ENCODE measurements around the gene SLC15A2. TPM values are rescaled to one million over a fixed set of nuclear protein-coding genes. Genes with fewer than 3 reads are reported as not detected.

Gene SLC15A2
- polyA plus RNA-seq, 3 donors = 0.37 to 5.4 (median 0.62) TPM

DNA sequence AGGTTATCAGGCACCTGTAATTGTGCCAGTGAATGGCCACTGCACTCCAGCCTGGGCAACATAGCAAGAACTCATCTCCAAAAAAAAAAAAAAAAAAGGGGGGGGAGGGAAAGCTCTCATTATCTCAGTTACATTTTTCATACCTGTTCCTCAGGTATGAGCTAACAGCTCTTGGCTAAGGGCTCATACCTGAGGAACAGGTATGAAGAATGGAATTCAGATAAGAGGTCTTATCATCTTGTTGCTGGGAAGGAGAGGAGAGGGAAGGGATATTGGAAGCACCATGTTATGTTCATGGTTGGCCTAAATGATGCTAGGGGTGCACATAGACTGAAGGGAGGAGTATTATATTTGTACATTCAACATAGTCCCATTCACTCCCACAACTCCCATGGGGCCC lies 2.6 kb downstream of the SLC15A2 start:
- no peak for DNase-seq
- Mint-ChIP-seq H3K27ac (peak overlapping the region in 1 of 7 donors; percentile 76), H3K27me3 (ENCODE audit: low read depth in 3 of 3) (no peaks in the 10 kb centered on the region), H3K9me3 (no peaks in the 10 kb centered on the region), H3K36me3 (peaks cover 60 to 75% of the 10 kb centered on the region in 2 donors), H3K4me1 (no peaks in the 10 kb centered on the region), H3K4me3 (no peak overlapping the region)
- Histone ChIP-seq H4K20me1 (ENCODE audit: insufficient read depth, low read length) (no peaks in the 10 kb centered on the region), H3K9me3 (replicated peaks in 1 of 2; ENCODE audit: control insufficient read depth in 1 of 2, insufficient read depth in 1 of 2, low read length in 2 of 2) (no peaks in the 10 kb centered on the region), H2AFZ (ENCODE audit: insufficient read depth, low read depth, low read length, poor library complexity, severe bottlenecking) (no peak overlapping the region), H3K4me2 (replicated peaks; ENCODE audit: extremely low read depth, low read length, poor library complexity, severe bottlenecking) (no peak overlapping the region), H3K79me2 (ENCODE audit: insufficient read depth, low read length) (no peaks in the 10 kb centered on the region), H3K27me3 (ENCODE audit: control insufficient read depth in 2 of 2, insufficient read depth in 2 of 2, low read length in 2 of 2) (no peaks in the 10 kb centered on the region), H3K4me1 (ENCODE audit: control insufficient read depth in 1 of 2, insufficient read depth in 2 of 2, low read length in 2 of 2) (no peaks in the 10 kb centered on the region), H3K36me3 (replicated peaks in 1 of 2; ENCODE audit: control insufficient read depth in 1 of 2, insufficient read depth in 2 of 2, low read length in 2 of 2) (peaks cover 52 to 80% of the 10 kb centered on the region in 2 donors), H3K9ac (ENCODE audit: insufficient read depth, low read length, poor library complexity, severe bottlenecking) (no peak overlapping the region), H3K4me3 (replicated peaks in 1 of 3; ENCODE audit: low read depth in 2 of 3, low read length in 3 of 3) (no peak overlapping the region), H3K27ac (ENCODE audit: low read depth in 1 of 2, low read length in 2 of 2) (no peak overlapping the region)
- intact Hi-C loops (cut with micrococcal nuclease) = no loop called here
- no peak for TF ChIP-seq CTCF (IDR thresholded peaks at IDR 0.05)

DNA sequence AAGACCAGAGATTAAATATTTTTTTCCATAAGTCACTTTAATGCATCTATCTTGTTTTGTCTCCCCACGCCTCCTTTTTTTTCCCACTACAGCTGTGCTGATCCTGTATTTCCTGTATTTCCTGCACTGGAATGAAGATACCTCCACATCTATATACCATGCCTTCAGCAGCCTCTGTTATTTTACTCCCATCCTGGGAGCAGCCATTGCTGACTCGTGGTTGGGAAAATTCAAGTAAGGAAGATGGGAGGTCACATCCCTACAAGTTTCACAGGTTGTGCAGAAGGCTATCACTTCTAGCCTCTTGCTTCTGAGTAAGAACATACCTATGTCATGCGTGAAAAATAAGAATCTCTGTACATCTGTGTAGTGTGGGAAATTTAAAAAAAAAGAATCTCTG lies 3.1 kb downstream of the SLC15A2 start:
- no peak overlapping the region for H3K4me2 ChIP-seq (replicated peaks; ENCODE audit: extremely low read depth, low read length, poor library complexity, severe bottlenecking)
- H3K27ac ChIP-seq (ENCODE audit: low read depth in 1 of 2, low read length in 2 of 2) = no peak overlapping the region
- 100% methylated on average over 1 of the region's 3 CpGs for WGBS (ENCODE audit: insufficient coverage)
- intact Hi-C loops (cut with micrococcal nuclease) = no loop called here
- no peaks in the 10 kb centered on the region for H3K4me1 Mint-ChIP-seq
- peaks cover 59 to 73% of the 10 kb centered on the region in 2 donors for H3K36me3 Mint-ChIP-seq
- H4K20me1 ChIP-seq (ENCODE audit: insufficient read depth, low read length) = no peaks in the 10 kb centered on the region
- H3K9me3 Mint-ChIP-seq = peaks cover 0 to under 1% (median under 1%) of the 10 kb centered on the region in 7 donors
- no peak overlapping the region for H3K9ac ChIP-seq (ENCODE audit: insufficient read depth, low read length, poor library complexity, severe bottlenecking)
- H3K27me3 Mint-ChIP-seq (ENCODE audit: low read depth in 3 of 3) = no peaks in the 10 kb centered on the region
- H3K4me3 ChIP-seq (replicated peaks in 1 of 3; ENCODE audit: low read depth in 2 of 3, low read length in 3 of 3) = no peak overlapping the region
- H3K4me3 Mint-ChIP-seq = no peak overlapping the region
- H3K4me1 ChIP-seq (ENCODE audit: control insufficient read depth in 1 of 2, insufficient read depth in 2 of 2, low read length in 2 of 2) = no peaks in the 10 kb centered on the region
- H3K27ac Mint-ChIP-seq = peak overlapping the region in 4 of 7 donors; percentile 43 to 76 (median 55)
- TF ChIP-seq CTCF (IDR thresholded peaks at IDR 0.05) = no peak
- no peak overlapping the region for H2AFZ ChIP-seq (ENCODE audit: insufficient read depth, low read depth, low read length, poor library complexity, severe bottlenecking)
- no peaks in the 10 kb centered on the region for H3K27me3 ChIP-seq (ENCODE audit: control insufficient read depth in 2 of 2, insufficient read depth in 2 of 2, low read length in 2 of 2)
- DNase-seq = no peak
- H3K79me2 ChIP-seq (ENCODE audit: insufficient read depth, low read length) = no peaks in the 10 kb centered on the region
- no peaks in the 10 kb centered on the region for H3K9me3 ChIP-seq (replicated peaks in 1 of 2; ENCODE audit: control insufficient read depth in 1 of 2, insufficient read depth in 1 of 2, low read length in 2 of 2)
- H3K36me3 ChIP-seq (replicated peaks in 1 of 2; ENCODE audit: control insufficient read depth in 1 of 2, insufficient read depth in 2 of 2, low read length in 2 of 2) = peaks cover 57 to 82% of the 10 kb centered on the region in 2 donors
